HG02588 (cell line): Measurements from ENCODE around the gene GNB1.
"Not testable (repeated sequence)": the region's sequence is repeated elsewhere in the genome, so short reads cannot be mapped to it uniquely, and the experiment has no call there.

ENCODE experiments used
- ATAC-seq: cut with Tn5 transposase; IDR thresholded peaks from one replicate; pipeline ENCODE4 v1.9.1; 2021; ENCODE audit warnings: mild to moderate bottlenecking, moderate library complexity; ENCODE audit not compliant: unreplicated experiment

Gene GNB1

GRCh38 chr1:1892079-1892762 is 1.3 kb upstream of the GNB1 start:
- no peak for ATAC-seq

- ATAC-seq: peak; percentile 20
These were observed 627 bp upstream of the GNB1 start for GRCh38 chr1:1891349-1892078.

- peak; percentile 26 for ATAC-seq
These were observed 911 bp downstream of the GNB1 start for GRCh38 chr1:1889847-1890505.

GRCh38 chr1:1889090-1889750 is 1.7 kb downstream of the GNB1 start:
- ATAC-seq: no peak

GRCh38 chr1:1883890-1884289 is 7.0 kb downstream of the GNB1 start:
- ATAC-seq: not testable (repeated sequence)

GRCh38 chr1:1883092-1883873 is 7.6 kb downstream of the GNB1 start:
- ATAC-seq: no peak

GRCh38 chr1:1881727-1882126 is 9.2 kb downstream of the GNB1 start:
- ATAC-seq: no peak

GRCh38 chr1:1880617-1881312 is 10.1 kb downstream of the GNB1 start:
- ATAC-seq: no peak

- ATAC-seq: no peak
These were observed 10.9 kb downstream of the GNB1 start for GRCh38 chr1:1879942-1880341.

GRCh38 chr1:1877865-1878436 is 12.9 kb downstream of the GNB1 start:
- no peak for ATAC-seq

- ATAC-seq: no peak
These were observed 14.5 kb downstream of the GNB1 start for GRCh38 chr1:1876335-1876930.

- no peak for ATAC-seq
These were observed 15.0 kb downstream of the GNB1 start for GRCh38 chr1:1875932-1876331.

- no peak for ATAC-seq
These were observed 16.0 kb downstream of the GNB1 start for GRCh38 chr1:1874901-1875300.

- no peak for ATAC-seq
These were observed 17.7 kb downstream of the GNB1 start for GRCh38 chr1:1873186-1873585.

- ATAC-seq: no peak
These were observed 18.4 kb downstream of the GNB1 start for GRCh38 chr1:1872329-1872994.

- ATAC-seq: no peak
These were observed 21.4 kb downstream of the GNB1 start for GRCh38 chr1:1869469-1869868.

GRCh38 chr1:1867164-1867563 is 23.7 kb downstream of the GNB1 start:
- ATAC-seq: no peak

- no peak for ATAC-seq
These were observed 27.9 kb downstream of the GNB1 start for GRCh38 chr1:1862905-1863547.
